ENCODE measurements around the gene LIPM. TPM values are rescaled to one million over a fixed set of nuclear protein-coding genes. Genes with fewer than 3 reads are reported as not detected.

Gene LIPM
- total RNA-seq, 2 donors from 2014 or later: 0.67 to 0.83 TPM

GRCh38 chr10:88841316-88842111 lies 39.0 kb downstream of the LIPM start:
- H3K4me1 ChIP-seq: no peaks in the 10 kb centered on the region
- no peak for DNase-seq (ENCODE audit: low spot score)
- no peak overlapping the region for H3K4me3 ChIP-seq
- TF ChIP-seq, protein P1, sequence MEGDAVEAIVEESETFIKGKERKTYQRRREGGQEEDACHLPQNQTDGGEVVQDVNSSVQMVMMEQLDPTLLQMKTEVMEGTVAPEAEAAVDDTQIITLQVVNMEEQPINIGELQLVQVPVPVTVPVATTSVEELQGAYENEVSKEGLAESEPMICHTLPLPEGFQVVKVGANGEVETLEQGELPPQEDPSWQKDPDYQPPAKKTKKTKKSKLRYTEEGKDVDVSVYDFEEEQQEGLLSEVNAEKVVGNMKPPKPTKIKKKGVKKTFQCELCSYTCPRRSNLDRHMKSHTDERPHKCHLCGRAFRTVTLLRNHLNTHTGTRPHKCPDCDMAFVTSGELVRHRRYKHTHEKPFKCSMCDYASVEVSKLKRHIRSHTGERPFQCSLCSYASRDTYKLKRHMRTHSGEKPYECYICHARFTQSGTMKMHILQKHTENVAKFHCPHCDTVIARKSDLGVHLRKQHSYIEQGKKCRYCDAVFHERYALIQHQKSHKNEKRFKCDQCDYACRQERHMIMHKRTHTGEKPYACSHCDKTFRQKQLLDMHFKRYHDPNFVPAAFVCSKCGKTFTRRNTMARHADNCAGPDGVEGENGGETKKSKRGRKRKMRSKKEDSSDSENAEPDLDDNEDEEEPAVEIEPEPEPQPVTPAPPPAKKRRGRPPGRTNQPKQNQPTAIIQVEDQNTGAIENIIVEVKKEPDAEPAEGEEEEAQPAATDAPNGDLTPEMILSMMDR (IDR thresholded peaks at IDR 0.05): no peak
- H3K36me3 ChIP-seq: no peaks in the 10 kb centered on the region
- no peaks in the 10 kb centered on the region for H3K27me3 ChIP-seq
- H3K27ac ChIP-seq: no peak overlapping the region
- H3K9me3 ChIP-seq: no peaks in the 10 kb centered on the region

GRCh38 chr10:88843171-88843570 lies 40.6 kb downstream of the LIPM start:
- TF ChIP-seq, protein P1 (IDR thresholded peaks at IDR 0.05): no peak
- Histone ChIP-seq H3K9me3 (no peaks in the 10 kb centered on the region), H3K36me3 (no peaks in the 10 kb centered on the region), H3K27me3 (no peaks in the 10 kb centered on the region), H3K4me1 (no peaks in the 10 kb centered on the region), H3K27ac (no peak overlapping the region), H3K4me3 (no peak overlapping the region)
- DNase-seq (ENCODE audit: low spot score): no peak

GRCh38 chr10:88848499-88848898 lies 46.0 kb downstream of the LIPM start:
- no peak overlapping the region for H3K4me3 ChIP-seq
- H3K36me3 ChIP-seq: no peaks in the 10 kb centered on the region
- no peak overlapping the region for H3K27ac ChIP-seq
- H3K27me3 ChIP-seq: no peaks in the 10 kb centered on the region
- no peaks in the 10 kb centered on the region for H3K4me1 ChIP-seq
- H3K9me3 ChIP-seq: no peaks in the 10 kb centered on the region
- no peak for DNase-seq (ENCODE audit: low spot score)
- TF ChIP-seq, protein P1 (IDR thresholded peaks at IDR 0.05): no peak

GRCh38 chr10:88849234-88849633 lies 46.7 kb downstream of the LIPM start:
- Histone ChIP-seq H3K27ac (no peak overlapping the region), H3K4me1 (no peaks in the 10 kb centered on the region), H3K4me3 (no peak overlapping the region), H3K36me3 (no peaks in the 10 kb centered on the region), H3K27me3 (no peaks in the 10 kb centered on the region), H3K9me3 (no peaks in the 10 kb centered on the region)
- DNase-seq (ENCODE audit: low spot score): no peak
- TF ChIP-seq, protein P1 (IDR thresholded peaks at IDR 0.05): no peak

GRCh38 chr10:88850712-88851111 lies 48.2 kb downstream of the LIPM start:
- Histone ChIP-seq H3K27ac (no peak overlapping the region), H3K27me3 (no peaks in the 10 kb centered on the region), H3K4me3 (no peak overlapping the region), H3K36me3 (no peaks in the 10 kb centered on the region), H3K4me1 (no peaks in the 10 kb centered on the region), H3K9me3 (no peaks in the 10 kb centered on the region)
- DNase-seq (ENCODE audit: low spot score): no peak
- TF ChIP-seq, protein P1 (IDR thresholded peaks at IDR 0.05): no peak

DNA sequence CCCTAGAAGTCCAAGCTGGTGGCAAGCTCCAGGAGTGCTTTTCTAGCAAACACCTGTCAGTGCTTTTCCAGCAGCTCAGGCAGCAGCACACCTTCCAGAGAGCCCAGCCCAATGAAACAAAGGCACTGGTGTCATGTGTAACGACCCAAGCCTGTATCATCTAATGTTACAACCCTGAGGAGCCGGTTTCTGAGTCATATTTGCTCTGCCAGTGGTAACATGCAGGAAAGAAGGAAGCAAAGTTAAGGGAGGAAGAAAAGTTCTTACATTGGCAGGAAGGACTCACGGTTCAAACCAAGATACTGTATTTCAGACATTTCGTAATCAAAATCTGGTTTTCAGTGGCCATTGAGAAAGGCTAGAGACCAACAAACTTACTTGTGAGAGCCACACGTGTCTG lies 49.2 kb downstream of the LIPM start, which contains the start of gene ANKRD22:
Gene ANKRD22, minus strand, starts transcription at position 139 of the 400 bp plus-strand sequence. CDS start 237 bp downstream, outside the sequence.
- H3K4me3 ChIP-seq: no peak within 1 kb of the TSS
- no peak within 1 kb of the TSS for H3K27ac ChIP-seq
- H3K36me3 ChIP-seq: no peaks in the 10 kb centered on the region
- H3K27me3 ChIP-seq: no peaks in the 10 kb centered on the region
- no peaks in the 10 kb centered on the region for H3K9me3 ChIP-seq
- no peaks in the 10 kb centered on the region for H3K4me1 ChIP-seq
- peak; percentile 61 for DNase-seq (ENCODE audit: low spot score)
- TF ChIP-seq, protein P1 (IDR thresholded peaks at IDR 0.05): no peak

Measured in right atrium auricular region (tissue), 2 donors.